ENCODE data around the gene YBX1.
"Not testable (repeated sequence)": the region's sequence is repeated elsewhere in the genome, so short reads cannot be mapped to it uniquely, and the experiment has no call there.

The YBX1 gene

GRCh38 chr1:42748021-42748420, 65.8 kb downstream of the YBX1 start:
- DNase-seq (ENCODE audit: low read depth) = no peak
- no peak for TF ChIP-seq CTCF (conservative IDR thresholded peaks at IDR 0.05; ENCODE audit: control insufficient read depth, insufficient read depth, low read depth, low read length)
- no peak overlapping the region for H3K4me3 ChIP-seq (ENCODE audit: control insufficient read depth, low read depth, low read length)

- TF ChIP-seq CTCF (conservative IDR thresholded peaks at IDR 0.05; ENCODE audit: control insufficient read depth, insufficient read depth, low read depth, low read length) = no peak
- DNase-seq (ENCODE audit: low read depth) = no peak
- H3K4me3 ChIP-seq (ENCODE audit: control insufficient read depth, low read depth, low read length) = no peak overlapping the region
These were observed 66.5 kb downstream of the YBX1 start for GRCh38 chr1:42748461-42749410.

- no peak for TF ChIP-seq CTCF (conservative IDR thresholded peaks at IDR 0.05; ENCODE audit: control insufficient read depth, insufficient read depth, low read depth, low read length)
- H3K4me3 ChIP-seq (ENCODE audit: control insufficient read depth, low read depth, low read length) = no peak overlapping the region
- DNase-seq (ENCODE audit: low read depth) = no peak
These were observed 67.8 kb downstream of the YBX1 start for GRCh38 chr1:42750041-42750440.

- not testable (repeated sequence) for H3K4me3 ChIP-seq (ENCODE audit: control insufficient read depth, low read depth, low read length)
These were observed 69.4 kb downstream of the YBX1 start for GRCh38 chr1:42751511-42752070.

GRCh38 chr1:42752284-42752683, 70.1 kb downstream of the YBX1 start:
- no peak overlapping the region for H3K4me3 ChIP-seq (ENCODE audit: control insufficient read depth, low read depth, low read length)
- DNase-seq (ENCODE audit: low read depth) = no peak
- TF ChIP-seq CTCF (conservative IDR thresholded peaks at IDR 0.05; ENCODE audit: control insufficient read depth, insufficient read depth, low read depth, low read length) = no peak

More at GRCh38 chr1:42751511-42752070, 69.4 kb downstream of the YBX1 start:
- not testable (repeated sequence) for DNase-seq (ENCODE audit: low read depth)

GRCh38 chr1:42753070-42753469, 70.9 kb downstream of the YBX1 start:
- DNase-seq (ENCODE audit: low read depth) = peak; percentile 78
- no peak for TF ChIP-seq CTCF (conservative IDR thresholded peaks at IDR 0.05; ENCODE audit: control insufficient read depth, insufficient read depth, low read depth, low read length)
- no peak overlapping the region for H3K4me3 ChIP-seq (ENCODE audit: control insufficient read depth, low read depth, low read length)

All from fibroblast of mammary gland (primary cell).